ENCODE data around the gene BAHCC1. TPM values are rescaled to one million over a fixed set of nuclear protein-coding genes. Genes with fewer than 3 reads are reported as not detected.

Gene BAHCC1
- total and polyA plus RNA-seq, 9 of the 15 experiments (the other 6 are each of a cell fraction or from before 2014, with no cell fraction given), result 0.14 to 26.9 (median 5.0) TPM

DNA sequence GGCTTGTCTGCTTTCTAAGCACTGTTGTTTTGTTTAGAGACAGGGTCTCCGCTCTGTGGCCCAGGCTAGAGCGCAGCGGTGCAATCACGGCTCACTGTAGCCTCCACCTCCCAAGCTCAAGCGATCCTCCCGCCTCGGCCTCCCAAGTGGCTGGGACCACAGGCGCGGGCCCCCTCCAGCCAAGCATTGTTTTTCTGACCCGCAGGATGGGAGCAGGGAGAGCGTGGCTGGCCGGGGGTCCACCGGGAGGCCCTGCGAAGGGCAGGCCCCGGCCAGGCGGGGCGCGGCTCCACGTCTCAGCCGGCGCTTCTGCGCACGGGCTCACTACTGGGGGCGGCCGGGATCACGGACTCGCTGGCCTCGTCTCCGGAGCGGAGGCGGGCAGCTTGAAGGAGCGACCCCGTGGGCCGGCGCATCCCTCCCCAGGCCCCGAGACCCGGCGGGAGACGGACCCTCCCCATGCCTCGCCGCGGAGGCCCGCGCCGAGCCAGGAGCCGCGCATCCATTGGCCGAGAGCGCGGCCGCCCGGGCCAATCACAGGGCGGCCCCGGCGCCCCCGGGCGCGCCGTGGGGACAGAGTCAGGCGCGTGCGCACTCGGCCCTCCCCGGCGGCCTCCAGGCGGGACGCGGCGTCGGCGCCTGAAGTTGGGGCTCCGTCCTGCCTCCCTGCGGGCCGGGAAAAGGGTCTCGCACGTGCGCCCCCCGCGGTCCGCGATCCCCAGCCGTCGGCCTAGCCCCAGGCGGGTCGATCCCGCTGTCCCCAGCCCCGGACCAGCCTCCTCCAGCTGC lies 92.4 kb downstream of the BAHCC1 start (continued):
- TF ChIP-seq E2F1 (CRISPR knock-in tag; IDR thresholded peaks at IDR 0.05) (no peak), BRD4 (IDR thresholded peaks at IDR 0.05) (no peak), GABPB1 (CRISPR knock-in tag; IDR thresholded peaks at IDR 0.05) (peak; percentile 64; the same call in 1 of the 2 replicates), AFF4 (CRISPR knock-in tag; IDR thresholded peaks at IDR 0.05) (peak; percentile 73; the same call in 1 of the 2 replicates), KDM2B (CRISPR knock-in tag; IDR thresholded peaks at IDR 0.05) (no peak), U2AF2 (optimal IDR thresholded peaks at IDR 0.05; ENCODE audit: low read depth, low read length) (no peak), PTRF (tag; IDR thresholded peaks at IDR 0.05) (no peak), NFXL1 (CRISPR knock-in tag; IDR thresholded peaks at IDR 0.05) (no peak), ESRRA (IDR thresholded peaks at IDR 0.05; ENCODE audit: borderline replicate concordance, low read depth) (no peak), RUNX1 (IDR thresholded peaks at IDR 0.05; ENCODE audit: low read depth) (no peak), POLR2B (IDR thresholded peaks at IDR 0.05; ENCODE audit: low read depth, partially characterized antibody) (peak; percentile 75), SMAD1 (IDR thresholded peaks at IDR 0.05; ENCODE audit: low read depth, low read length, partially characterized antibody) (peak; percentile 55), KLF10 (CRISPR knock-in tag; IDR thresholded peaks at IDR 0.05) (no peak), GTF2E2 (tag; IDR thresholded peaks at IDR 0.05) (peak; percentile 80), ZC3H11A (IDR thresholded peaks at IDR 0.05; ENCODE audit: low read depth, low read length) (no peak), ZNF778 (CRISPR knock-in tag; IDR thresholded peaks at IDR 0.05) (no peak), TOE1 (IDR thresholded peaks at IDR 0.05; ENCODE audit: borderline replicate concordance) (no peak), TOE1 (CRISPR knock-in tag; IDR thresholded peaks at IDR 0.05; ENCODE audit: borderline replicate concordance, low read depth) (no peak), MEF2A (IDR thresholded peaks at IDR 0.05; ENCODE audit: control insufficient read depth, low read depth, low read length) (no peak), ELF1 (tag; IDR thresholded peaks at IDR 0.05) (no peak), ZNF561 (CRISPR knock-in tag; conservative IDR thresholded peaks at IDR 0.05) (no peak), ZNF586 (CRISPR knock-in tag; conservative IDR thresholded peaks at IDR 0.05) (no peak), MYC (IDR thresholded peaks at IDR 0.05; ENCODE audit: low read depth, low read length) (no peak; the same call in none of the 2 replicates), MYC (CRISPR knock-in tag; IDR thresholded peaks at IDR 0.05; ENCODE audit: borderline replicate concordance, low read depth) (no peak)
- TF ChIP-seq, protein P1, sequence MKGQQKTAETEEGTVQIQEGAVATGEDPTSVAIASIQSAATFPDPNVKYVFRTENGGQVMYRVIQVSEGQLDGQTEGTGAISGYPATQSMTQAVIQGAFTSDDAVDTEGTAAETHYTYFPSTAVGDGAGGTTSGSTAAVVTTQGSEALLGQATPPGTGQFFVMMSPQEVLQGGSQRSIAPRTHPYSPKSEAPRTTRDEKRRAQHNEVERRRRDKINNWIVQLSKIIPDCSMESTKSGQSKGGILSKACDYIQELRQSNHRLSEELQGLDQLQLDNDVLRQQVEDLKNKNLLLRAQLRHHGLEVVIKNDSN (CRISPR knock-in tag; IDR thresholded peaks at IDR 0.05), result no peak
